Neural crest cell (in vitro differentiated cells): ENCODE measurements around the gene STMN1. TPM values are rescaled to one million over a fixed set of nuclear protein-coding genes. Genes with fewer than 3 reads are reported as not detected.
A peak's percentile ranks its signal among the peaks of the same experiment; 100 is the strongest.

ENCODE experiments used
- DNase-seq: peaks from one replicate; pipeline ENCODE4 v3.0.0; 2021; ENCODE audit warnings: low read depth, mixed read lengths, low spot score
- H3K27ac Mint-ChIP-seq: one replicate; pipeline ENCODE4 v1.8.0; 2021; ENCODE audit warnings: mild to moderate bottlenecking, mixed read lengths; ENCODE audit not compliant: unreplicated experiment
- H3K27me3 Mint-ChIP-seq: 2 replicates; pipeline ENCODE4 v1.8.0; 2021; ENCODE audit warnings: low read depth, mild to moderate bottlenecking, mixed read lengths
- H3K36me3 Mint-ChIP-seq: 2 replicates; pipeline ENCODE4 v1.8.0; 2021; ENCODE audit warnings: low read depth, mild to moderate bottlenecking, mixed read lengths
- H3K4me1 Mint-ChIP-seq: 2 replicates; pipeline ENCODE4 v1.8.0; 2021; ENCODE audit warnings: mixed read lengths
- H3K4me3 Mint-ChIP-seq: one replicate; pipeline ENCODE4 v1.8.0; 2021; ENCODE audit warnings: mild to moderate bottlenecking, mixed read lengths
- H3K9me3 Mint-ChIP-seq: 2 replicates; pipeline ENCODE4 v1.8.0; 2021; ENCODE audit warnings: mixed read lengths
- CTCF ChIP-seq: fragments of 200-600 bp; sonication (generic); conservative IDR thresholded peaks from 2 replicates; pipeline ENCODE4 v1.5.0; 2021; ENCODE audit warnings: antibody characterized with exemption, mild to moderate bottlenecking
- total RNA-seq: library from RNA; stranded (reverse); gene quantifications from 2 replicates; pipeline ENCODE4 v1.2.1, GENCODE V29; 2021

The STMN1 gene
- total RNA-seq, 1 donor from 2014 or later, result 934 TPM

- Mint-ChIP-seq H3K27me3 (no peaks in the 10 kb centered on the region), H3K9me3 (no peaks in the 10 kb centered on the region), H3K4me1 (peaks cover 23% of the 10 kb centered on the region), H3K36me3 (no peaks in the 10 kb centered on the region), H3K4me3 (no peak overlapping the region), H3K27ac (no peak overlapping the region)
- no peak for DNase-seq
- TF ChIP-seq CTCF, result no peak
Observed at GRCh38 chr1:25932321-25932720, 26.1 kb upstream of the STMN1 start.

- no peak for DNase-seq
- Mint-ChIP-seq H3K9me3 (no peaks in the 10 kb centered on the region), H3K27ac (no peak overlapping the region), H3K27me3 (peaks cover under 1% of the 10 kb centered on the region), H3K4me3 (no peak overlapping the region), H3K4me1 (peaks cover 32% of the 10 kb centered on the region), H3K36me3 (no peaks in the 10 kb centered on the region)
- no peak for TF ChIP-seq CTCF
Observed at GRCh38 chr1:25929016-25929415, 22.8 kb upstream of the STMN1 start.

GRCh38 chr1:25927521-25928265 lies 21.5 kb upstream of the STMN1 start:
- Mint-ChIP-seq H3K4me3 (peak overlapping the region; percentile 39), H3K27ac (peak overlapping the region; percentile 97), H3K36me3 (no peaks in the 10 kb centered on the region), H3K4me1 (peaks cover 32% of the 10 kb centered on the region), H3K27me3 (peaks cover 12% of the 10 kb centered on the region), H3K9me3 (no peaks in the 10 kb centered on the region)
- peak; percentile 41 for DNase-seq
- no peak for TF ChIP-seq CTCF

- H3K4me3 Mint-ChIP-seq, result peak overlapping the region; percentile 39
Observed at GRCh38 chr1:25926731-25927496, 20.7 kb upstream of the STMN1 start.

GRCh38 chr1:25924454-25924853 lies 18.2 kb upstream of the STMN1 start:
- H3K36me3 Mint-ChIP-seq, result no peaks in the 10 kb centered on the region
- peaks cover 47% of the 10 kb centered on the region for H3K4me1 Mint-ChIP-seq
- no peaks in the 10 kb centered on the region for H3K9me3 Mint-ChIP-seq
- H3K27me3 Mint-ChIP-seq, result peaks cover 21% of the 10 kb centered on the region
- no peak for DNase-seq
- no peak overlapping the region for H3K27ac Mint-ChIP-seq
- TF ChIP-seq CTCF, result no peak
- H3K4me3 Mint-ChIP-seq, result no peak overlapping the region

More at GRCh38 chr1:25926731-25927496, 20.7 kb upstream of the STMN1 start:
- no peaks in the 10 kb centered on the region for H3K9me3 Mint-ChIP-seq
- peak overlapping the region; percentile 97 for H3K27ac Mint-ChIP-seq
- H3K36me3 Mint-ChIP-seq, result no peaks in the 10 kb centered on the region
- peaks cover 39% of the 10 kb centered on the region for H3K4me1 Mint-ChIP-seq
- TF ChIP-seq CTCF, result no peak
- H3K27me3 Mint-ChIP-seq, result peaks cover 19% of the 10 kb centered on the region
- no peak for DNase-seq
